C4-2B (cell line): ENCODE measurements around the gene FABP2.

ENCODE experiments used
- H3K27ac ChIP-seq: fragments of 450-650 bp; 2 replicates; pipeline ENCODE4 v1.5.1; 2017
- ZFX ChIP-seq: fragments of 450-650 bp; IDR thresholded peaks from 2 replicates; pipeline ENCODE4 v1.6.1; 2017
- TF ChIP-seq, protein P1 (sequence below): fragments of 450-650 bp; conservative IDR thresholded peaks from 2 replicates; pipeline ENCODE4 v1.5.1; 2017; ENCODE audit warnings: mild to moderate bottlenecking

The FABP2 gene

DNA sequence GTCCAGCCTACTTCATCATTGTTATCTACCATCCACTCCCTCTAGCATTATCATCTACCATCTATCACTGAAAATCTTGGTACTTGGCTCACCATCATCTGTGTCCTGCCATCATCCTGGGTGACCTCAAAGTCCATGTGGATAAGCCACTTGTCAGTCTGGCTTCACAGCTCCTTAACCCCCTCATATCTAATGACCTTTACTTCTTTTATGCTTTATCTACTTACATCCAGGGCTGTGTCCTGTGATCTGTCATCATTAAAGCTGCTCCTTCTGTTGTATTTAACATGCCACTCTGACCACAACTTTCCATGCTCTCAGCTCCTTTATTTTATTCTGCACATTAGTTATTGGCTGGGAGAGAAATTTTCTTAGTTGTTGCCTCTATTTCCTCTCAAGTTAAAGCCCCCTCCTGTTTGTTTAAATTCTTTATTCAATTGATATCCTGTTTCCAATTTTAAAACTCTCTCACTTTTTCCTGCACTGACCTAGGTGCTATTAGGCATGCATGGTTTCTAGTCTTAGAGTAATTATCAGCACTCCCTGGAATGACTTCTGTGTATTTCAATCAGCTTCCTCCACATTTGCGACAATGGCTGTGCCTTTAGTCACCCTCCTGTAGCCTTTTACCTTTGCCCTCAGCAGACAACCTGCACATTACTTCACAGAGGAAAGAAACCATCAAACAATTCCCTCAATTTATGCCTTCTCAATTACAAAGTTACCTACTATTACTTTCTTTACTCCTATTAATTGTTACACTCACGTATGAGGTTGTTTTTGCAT, 8.1 kb upstream of the FABP2 start:
- H3K27ac ChIP-seq = no peak overlapping the region
- no peak for TF ChIP-seq ZFX
- TF ChIP-seq, protein P1, sequence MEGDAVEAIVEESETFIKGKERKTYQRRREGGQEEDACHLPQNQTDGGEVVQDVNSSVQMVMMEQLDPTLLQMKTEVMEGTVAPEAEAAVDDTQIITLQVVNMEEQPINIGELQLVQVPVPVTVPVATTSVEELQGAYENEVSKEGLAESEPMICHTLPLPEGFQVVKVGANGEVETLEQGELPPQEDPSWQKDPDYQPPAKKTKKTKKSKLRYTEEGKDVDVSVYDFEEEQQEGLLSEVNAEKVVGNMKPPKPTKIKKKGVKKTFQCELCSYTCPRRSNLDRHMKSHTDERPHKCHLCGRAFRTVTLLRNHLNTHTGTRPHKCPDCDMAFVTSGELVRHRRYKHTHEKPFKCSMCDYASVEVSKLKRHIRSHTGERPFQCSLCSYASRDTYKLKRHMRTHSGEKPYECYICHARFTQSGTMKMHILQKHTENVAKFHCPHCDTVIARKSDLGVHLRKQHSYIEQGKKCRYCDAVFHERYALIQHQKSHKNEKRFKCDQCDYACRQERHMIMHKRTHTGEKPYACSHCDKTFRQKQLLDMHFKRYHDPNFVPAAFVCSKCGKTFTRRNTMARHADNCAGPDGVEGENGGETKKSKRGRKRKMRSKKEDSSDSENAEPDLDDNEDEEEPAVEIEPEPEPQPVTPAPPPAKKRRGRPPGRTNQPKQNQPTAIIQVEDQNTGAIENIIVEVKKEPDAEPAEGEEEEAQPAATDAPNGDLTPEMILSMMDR = no peak

DNA sequence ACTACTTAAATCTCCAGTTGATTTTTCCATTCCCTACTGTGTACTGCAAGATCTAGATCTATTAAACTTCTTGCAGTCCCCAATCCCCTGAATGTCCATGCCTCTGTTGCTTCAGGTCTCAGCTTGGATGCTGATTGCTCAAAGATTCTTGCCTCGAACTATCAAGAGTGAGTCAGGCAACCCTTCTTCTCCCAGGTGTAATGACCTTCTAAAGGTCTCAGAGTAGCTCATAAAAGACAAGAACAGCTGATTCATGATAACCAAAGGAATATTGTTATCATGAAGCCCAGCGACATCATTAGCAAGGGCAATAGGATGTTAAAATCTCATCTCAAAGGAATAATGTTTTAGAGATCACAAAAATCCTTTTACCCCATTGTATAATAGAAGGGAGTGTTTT, 6.8 kb upstream of the FABP2 start:
- TF ChIP-seq, protein P1 = no peak
- no peak for TF ChIP-seq ZFX
- H3K27ac ChIP-seq = no peak overlapping the region

DNA sequence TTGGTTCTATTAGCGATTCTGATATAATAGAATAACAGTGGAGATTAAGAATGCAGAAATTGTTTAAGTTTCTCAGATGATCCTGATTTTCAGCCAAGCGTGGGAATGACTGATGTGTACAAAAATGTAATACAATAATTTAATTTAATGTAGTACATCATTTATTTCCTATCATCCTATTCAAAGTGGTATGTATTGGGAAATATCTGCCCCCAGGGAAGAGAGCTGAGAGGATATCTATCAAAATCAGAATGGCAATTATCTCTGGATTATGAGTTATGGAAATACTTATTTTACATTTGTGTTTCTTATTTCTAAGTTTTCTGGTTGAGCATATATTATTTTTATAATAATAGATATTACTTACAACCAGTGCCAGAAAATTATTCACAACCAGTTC, 3.9 kb downstream of the FABP2 start:
- no peak for TF ChIP-seq ZFX
- TF ChIP-seq, protein P1 = no peak
- H3K27ac ChIP-seq = no peak overlapping the region

DNA sequence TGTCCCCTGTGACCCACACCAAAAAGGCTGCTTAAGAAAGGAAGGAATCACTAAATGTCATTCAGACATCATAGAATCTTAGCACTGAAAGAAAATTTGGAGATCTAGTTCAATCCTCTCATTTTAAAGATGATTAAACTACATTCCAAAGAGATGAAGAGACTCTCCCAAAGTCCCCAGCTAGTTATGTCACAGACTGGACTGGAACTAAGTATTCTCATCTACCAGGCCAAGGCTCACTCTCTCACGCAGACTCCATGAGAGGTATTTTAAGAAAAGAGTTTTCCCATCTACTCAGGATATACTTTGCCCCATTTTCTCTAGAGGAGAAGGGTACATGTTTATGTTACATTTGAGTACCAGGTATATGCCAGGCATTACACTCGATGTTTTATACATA, 6.9 kb downstream of the FABP2 start:
- TF ChIP-seq, protein P1 = no peak
- TF ChIP-seq ZFX = no peak
- H3K27ac ChIP-seq = no peak overlapping the region

DNA sequence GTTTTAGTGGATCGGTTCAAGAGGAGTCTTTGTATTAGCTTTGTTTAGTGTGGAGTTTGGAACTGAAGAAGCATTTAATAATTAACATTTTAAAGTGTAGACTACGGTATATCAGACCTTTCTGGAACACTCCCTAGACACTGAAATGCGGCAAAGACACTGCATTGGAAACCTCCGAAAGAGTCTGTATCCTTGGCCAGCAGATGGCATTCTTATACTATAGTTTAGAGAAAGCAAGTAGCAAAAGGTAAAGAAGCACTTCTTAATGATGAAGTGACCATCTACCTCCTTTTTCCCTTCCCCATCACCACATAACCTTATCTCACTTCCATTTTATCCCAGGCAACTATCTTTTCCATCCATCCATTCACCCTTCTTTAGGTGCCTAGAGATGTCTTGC, 7.6 kb downstream of the FABP2 start:
- H3K27ac ChIP-seq = no peak overlapping the region
- no peak for TF ChIP-seq ZFX
- TF ChIP-seq, protein P1 = peak; percentile 22; the same call in 1 of the 2 replicates

DNA sequence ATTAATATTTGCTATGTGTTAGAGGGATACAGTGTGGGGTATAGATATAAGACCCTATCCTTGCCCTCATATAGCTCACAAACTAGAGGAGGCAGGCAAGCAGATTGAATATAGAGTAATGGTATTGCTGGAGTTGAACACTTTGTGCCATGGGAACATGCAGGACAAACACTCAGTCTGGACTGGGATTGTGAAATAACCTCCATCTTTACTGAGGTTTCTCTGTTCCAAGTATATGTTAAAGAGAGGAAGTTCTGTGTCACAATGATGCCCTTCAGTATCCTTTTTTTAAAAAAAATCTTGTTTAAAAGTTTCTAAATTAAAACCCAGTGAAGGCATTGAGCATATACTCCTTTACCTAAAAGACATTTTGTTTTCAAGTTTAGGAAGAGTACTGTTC, 8.7 kb downstream of the FABP2 start:
- TF ChIP-seq, protein P1 = no peak
- TF ChIP-seq ZFX = no peak
- no peak overlapping the region for H3K27ac ChIP-seq

DNA sequence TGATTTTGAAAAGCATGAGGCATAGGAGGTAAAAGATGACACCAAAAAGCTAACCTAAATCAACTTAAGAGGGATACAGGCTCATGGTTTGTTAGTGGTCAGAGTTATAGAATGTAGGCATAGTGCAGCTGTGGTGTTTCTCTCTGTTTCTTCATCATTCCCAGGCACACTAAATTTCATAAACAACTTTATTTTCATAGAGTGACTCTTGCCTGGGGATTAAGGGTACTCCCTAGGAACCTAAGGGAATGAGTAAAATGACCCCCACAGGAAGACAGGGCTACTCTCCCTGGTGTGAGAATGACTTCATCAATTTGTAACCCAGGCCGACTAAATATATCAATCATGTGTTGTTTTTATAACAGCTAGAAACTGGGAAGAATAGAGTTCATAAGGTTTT, 11.1 kb downstream of the FABP2 start:
- TF ChIP-seq, protein P1 = no peak
- no peak for TF ChIP-seq ZFX
- no peak overlapping the region for H3K27ac ChIP-seq
